ENCODE data around the gene CXCL3. TPM values are rescaled to one million over a fixed set of nuclear protein-coding genes. Genes with fewer than 3 reads are reported as not detected.
A peak's percentile ranks its signal among the peaks of the same experiment; 100 is the strongest.

CXCL3 gene
- total and polyA plus RNA-seq, 2 donors (not counting 1 experiment from before 2014, with no cell fraction given): 0.51 to 2.5 TPM

GRCh38 chr4:74041418-74041817 lies 2.9 kb upstream of the CXCL3 start:
- H3K4me2 ChIP-seq (ENCODE audit: extremely low read depth, insufficient read depth, low read length): no peak overlapping the region
- H3K79me2 ChIP-seq (ENCODE audit: control insufficient read depth, insufficient read depth, low read length): no peaks in the 10 kb centered on the region
- no peaks in the 10 kb centered on the region for H3K27me3 ChIP-seq (ENCODE audit: control insufficient read depth, insufficient read depth, low read length)
- no peaks in the 10 kb centered on the region for H4K20me1 ChIP-seq (ENCODE audit: control insufficient read depth, extremely low read depth, insufficient read depth, low read length)
- no peak overlapping the region for H3K27ac ChIP-seq (ENCODE audit: insufficient read depth, low read length)
- no peak overlapping the region for H2AFZ ChIP-seq (ENCODE audit: low read length)
- H3K9me3 ChIP-seq (ENCODE audit: control insufficient read depth, insufficient read depth, low read depth, low read length): no peaks in the 10 kb centered on the region
- peaks cover 2% of the 10 kb centered on the region for H3K4me1 ChIP-seq (ENCODE audit: control insufficient read depth, extremely low read depth, insufficient read depth, low read length)
- H3K4me3 ChIP-seq (replicated peaks in 1 of 4; ENCODE audit: control extremely low read depth in 1 of 4, insufficient read depth in 1 of 4, low read depth in 3 of 4, low read length in 4 of 4): no peak overlapping the region
- TF ChIP-seq CTCF (conservative IDR thresholded peaks at IDR 0.05 in 1 of 2, IDR thresholded peaks at IDR 0.05 in 1 of 2; ENCODE audit: low read depth in 1 of 2, low read length in 2 of 2): no peak
- TF ChIP-seq EZH2 (IDR thresholded peaks at IDR 0.05; ENCODE audit: low read length, missing control alignments): no peak
- H3K9ac ChIP-seq (ENCODE audit: insufficient read depth, low read length): no peak overlapping the region
- DNase-seq (ENCODE audit: low read depth in 2 of 2): no peak
- no peaks in the 10 kb centered on the region for H3K36me3 ChIP-seq (ENCODE audit: control insufficient read depth, insufficient read depth, low read length)

GRCh38 chr4:74039315-74039763 lies 850 bp upstream of the CXCL3 start:
- no peaks in the 10 kb centered on the region for H3K79me2 ChIP-seq (ENCODE audit: control insufficient read depth, insufficient read depth, low read length)
- peak overlapping the region; percentile 64 for H3K4me2 ChIP-seq (ENCODE audit: extremely low read depth, insufficient read depth, low read length)
- H3K4me3 ChIP-seq (replicated peaks in 1 of 4; ENCODE audit: control extremely low read depth in 1 of 4, insufficient read depth in 1 of 4, low read depth in 3 of 4, low read length in 4 of 4): peak overlapping the region; percentile 71 to 93 (median 82)
- H3K4me1 ChIP-seq (ENCODE audit: control insufficient read depth, extremely low read depth, insufficient read depth, low read length): no peaks in the 10 kb centered on the region
- no peaks in the 10 kb centered on the region for H3K27me3 ChIP-seq (ENCODE audit: control insufficient read depth, insufficient read depth, low read length)
- H3K9ac ChIP-seq (ENCODE audit: insufficient read depth, low read length): peak overlapping the region; percentile 70
- H3K36me3 ChIP-seq (ENCODE audit: control insufficient read depth, insufficient read depth, low read length): no peaks in the 10 kb centered on the region
- peak overlapping the region; percentile 92 for H2AFZ ChIP-seq (ENCODE audit: low read length)
- TF ChIP-seq CTCF (conservative IDR thresholded peaks at IDR 0.05 in 1 of 2, IDR thresholded peaks at IDR 0.05 in 1 of 2; ENCODE audit: low read depth in 1 of 2, low read length in 2 of 2): no peak
- TF ChIP-seq EZH2 (IDR thresholded peaks at IDR 0.05; ENCODE audit: low read length, missing control alignments): no peak
- peak overlapping the region; percentile 76 for H3K27ac ChIP-seq (ENCODE audit: insufficient read depth, low read length)
- H3K9me3 ChIP-seq (ENCODE audit: control insufficient read depth, insufficient read depth, low read depth, low read length): no peaks in the 10 kb centered on the region
- H4K20me1 ChIP-seq (ENCODE audit: control insufficient read depth, extremely low read depth, insufficient read depth, low read length): no peaks in the 10 kb centered on the region
- DNase-seq (ENCODE audit: low read depth in 2 of 2): peak in 1 of 2 donors; percentile 28

- H3K4me2 ChIP-seq (ENCODE audit: extremely low read depth, insufficient read depth, low read length): peak overlapping the region; percentile 79
- peak overlapping the region; percentile 71 to 93 (median 82) for H3K4me3 ChIP-seq (replicated peaks in 1 of 4; ENCODE audit: control extremely low read depth in 1 of 4, insufficient read depth in 1 of 4, low read depth in 3 of 4, low read length in 4 of 4)
- H3K36me3 ChIP-seq (ENCODE audit: control insufficient read depth, insufficient read depth, low read length): no peaks in the 10 kb centered on the region
- H4K20me1 ChIP-seq (ENCODE audit: control insufficient read depth, extremely low read depth, insufficient read depth, low read length): no peaks in the 10 kb centered on the region
- H3K4me1 ChIP-seq (ENCODE audit: control insufficient read depth, extremely low read depth, insufficient read depth, low read length): no peaks in the 10 kb centered on the region
- no peaks in the 10 kb centered on the region for H3K79me2 ChIP-seq (ENCODE audit: control insufficient read depth, insufficient read depth, low read length)
- no peaks in the 10 kb centered on the region for H3K27me3 ChIP-seq (ENCODE audit: control insufficient read depth, insufficient read depth, low read length)
- no peaks in the 10 kb centered on the region for H3K9me3 ChIP-seq (ENCODE audit: control insufficient read depth, insufficient read depth, low read depth, low read length)
- H3K9ac ChIP-seq (ENCODE audit: insufficient read depth, low read length): peak overlapping the region; percentile 70
- TF ChIP-seq CTCF (conservative IDR thresholded peaks at IDR 0.05 in 1 of 2, IDR thresholded peaks at IDR 0.05 in 1 of 2; ENCODE audit: low read depth in 1 of 2, low read length in 2 of 2): no peak
- no peak for TF ChIP-seq EZH2 (IDR thresholded peaks at IDR 0.05; ENCODE audit: low read length, missing control alignments)
- H3K27ac ChIP-seq (ENCODE audit: insufficient read depth, low read length): peak overlapping the region; percentile 76
- H2AFZ ChIP-seq (ENCODE audit: low read length): peak overlapping the region; percentile 80
- DNase-seq (ENCODE audit: low read depth in 2 of 2): no peak
Measured at GRCh38 chr4:74038086-74038424, 434 bp downstream of the CXCL3 start.
